Ramos (cell line): ENCODE data around the gene TIGIT.

ENCODE experiments used
- in situ Hi-C: fragments of 300-500 bp; cut with MboI; formaldehyde crosslinking; loops from one replicate; pipeline ENCODE4 v1.14.3; 2022; ENCODE audit warnings: low sequenced_read_pairs; ENCODE audit not compliant: unreplicated experiment

The TIGIT gene

GRCh38 chr3:114350271-114350670 is 56.4 kb downstream of the TIGIT start:
- in situ Hi-C loops, result no loop called here

GRCh38 chr3:114350690-114351089 is 56.9 kb downstream of the TIGIT start:
- in situ Hi-C loops, result no loop called here

- in situ Hi-C loops, result no loop called here
Observed at GRCh38 chr3:114351123-114351821, 57.4 kb downstream of the TIGIT start.

- in situ Hi-C loops, result no loop called here
Observed at GRCh38 chr3:114351822-114352145, 58.0 kb downstream of the TIGIT start.

GRCh38 chr3:114355653-114356052 is 61.8 kb downstream of the TIGIT start:
- in situ Hi-C loops, result no loop called here

- in situ Hi-C loops, result no loop called here
Observed at GRCh38 chr3:114356066-114356465, 62.2 kb downstream of the TIGIT start.

- in situ Hi-C loops, result no loop called here
Observed at GRCh38 chr3:114356525-114356924, 62.7 kb downstream of the TIGIT start.
